GM10266 (cell line): Measurements from ENCODE around the gene ELL.

Source experiments
- DNase-seq: peaks from one replicate; pipeline ENCODE4 v3.0.0; 2012; ENCODE audit errors: extremely low spot score
- CTCF ChIP-seq: IDR thresholded peaks from 2 replicates; pipeline ENCODE4 v1.5.1; 2012; ENCODE audit warnings: mild to moderate bottlenecking, low read depth; ENCODE audit not compliant: control insufficient read depth, insufficient read depth; ENCODE audit errors: missing control alignments

Gene ELL

GRCh38 chr19:18418029-18418482 is 103.8 kb downstream of the ELL start:
- no peak for TF ChIP-seq CTCF
- no peak for DNase-seq

GRCh38 chr19:18417250-18418028 is 104.4 kb downstream of the ELL start:
- DNase-seq, result peak; percentile 87
- TF ChIP-seq CTCF, result no peak

DNA sequence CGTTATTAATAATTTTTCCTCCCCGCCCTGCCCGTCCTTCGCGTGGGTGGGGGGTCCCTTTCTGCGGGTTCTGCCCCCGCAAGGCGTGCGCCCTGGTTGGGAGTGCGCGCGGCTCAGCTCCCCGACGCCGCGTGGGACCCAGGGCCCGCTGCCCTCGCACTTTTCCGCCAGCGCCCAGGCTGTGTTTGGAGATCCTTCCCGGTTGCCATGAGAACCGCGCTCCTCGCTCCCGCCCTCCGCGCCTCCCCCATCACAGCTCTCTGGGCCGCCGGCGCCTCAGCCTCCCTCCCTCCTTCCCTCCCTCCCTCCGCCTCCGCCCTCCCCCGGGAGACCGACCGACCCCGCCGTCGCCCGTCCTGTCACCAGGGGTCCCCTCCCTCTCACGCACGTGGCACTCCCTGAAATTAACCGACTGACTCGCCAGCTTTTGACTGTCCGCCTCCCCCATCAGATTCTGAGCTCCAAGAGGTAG is 105.1 kb downstream of the ELL start:
- DNase-seq, result peak; percentile 87
- no peak for TF ChIP-seq CTCF

DNA sequence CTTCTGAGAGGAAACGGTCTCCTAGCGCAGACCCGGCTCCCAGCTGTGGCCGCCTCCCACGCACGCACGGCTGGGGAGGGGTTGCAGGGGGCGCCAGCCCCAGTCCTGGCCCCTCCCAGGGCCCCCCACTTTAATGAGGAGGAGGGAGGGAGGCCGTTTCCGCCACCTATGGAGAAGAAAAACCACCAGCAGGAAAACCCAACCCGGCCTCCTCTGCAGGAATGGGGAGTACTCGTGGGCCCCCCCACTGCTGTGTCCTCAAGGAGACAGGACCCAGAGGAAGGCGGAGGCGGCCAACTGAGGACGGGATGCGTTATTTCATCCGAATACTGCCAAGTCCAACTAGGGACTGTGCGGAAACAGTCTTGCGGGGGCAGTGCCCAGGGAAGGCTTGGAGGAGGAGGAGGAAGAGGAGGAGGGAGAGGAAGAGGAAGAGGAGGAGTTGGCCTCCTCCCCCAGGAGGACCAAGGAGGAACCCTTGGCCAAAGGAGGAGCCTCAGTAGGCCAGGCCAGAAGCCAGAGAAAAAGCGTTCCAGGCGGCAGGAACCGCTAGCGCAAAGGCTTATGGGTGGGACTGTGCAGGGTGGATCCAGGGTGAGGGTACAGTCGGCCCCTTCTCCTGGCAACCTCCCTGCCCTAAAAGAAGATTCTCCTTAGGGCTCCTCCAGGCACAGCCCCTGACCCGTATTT is 106.5 kb downstream of the ELL start:
- TF ChIP-seq CTCF, result no peak
- DNase-seq, result no peak

- no peak for DNase-seq
- TF ChIP-seq CTCF, result no peak
These were observed 107.2 kb downstream of the ELL start for GRCh38 chr19:18414504-18415177.

DNA sequence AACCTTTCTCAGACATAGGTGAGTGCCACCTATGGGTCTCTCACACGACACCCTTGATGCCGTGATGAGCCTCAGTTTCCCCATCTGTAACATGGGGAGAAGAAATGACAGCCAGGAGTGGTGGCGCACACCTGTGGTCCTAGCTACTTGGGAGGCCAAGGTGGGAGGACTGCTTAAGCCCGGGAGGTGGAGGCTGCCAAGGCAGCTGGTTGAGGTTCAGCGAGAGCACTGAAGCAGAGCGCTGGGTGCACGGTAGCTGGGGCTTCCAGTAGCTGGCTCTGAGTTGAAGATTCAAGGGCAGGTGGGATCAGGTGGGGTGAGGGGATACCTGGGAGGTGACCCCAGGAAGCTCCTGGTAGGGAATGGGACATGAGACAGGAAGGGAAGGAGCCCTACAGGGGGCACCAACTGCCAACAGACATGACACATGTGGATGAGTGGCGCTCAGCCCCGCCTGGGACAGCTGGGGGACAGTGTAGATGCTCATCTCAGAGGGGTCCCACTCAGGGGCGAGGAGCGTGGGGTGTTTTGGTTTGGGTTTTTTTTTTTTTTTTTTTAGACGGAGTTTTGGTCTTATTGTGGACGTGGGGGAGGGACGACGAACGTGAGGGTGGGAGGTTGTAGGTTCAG is 109.1 kb downstream of the ELL start:
- no peak for DNase-seq
- TF ChIP-seq CTCF, result no peak
